OCI-LY7 (cell line): Measurements from ENCODE around the gene NDUFAF7. TPM values are rescaled to one million over a fixed set of nuclear protein-coding genes. Genes with fewer than 3 reads are reported as not detected.
A peak's percentile ranks its signal among the peaks of the same experiment; 100 is the strongest.
"Not testable (repeated sequence)": the region's sequence is repeated elsewhere in the genome, so short reads cannot be mapped to it uniquely, and the experiment has no call there.

ENCODE experiments used
- BruUV-seq: library from RNA; stranded (reverse); fragments of 400-500 nt; replicated peaks from 2 replicates; lab custom pipeline; 2021; lab: Mats Ljungman, UMichigan
- CTCF ChIA-PET: fragments of 300-600 bp; sonication (Branson Sonifier 250); formaldehyde crosslinking; loops from one replicate; lab custom pipeline; 2022; ENCODE audit warnings: antibody characterized with exemption; ENCODE audit not compliant: unreplicated experiment; lab: Charles Lee
- POLR2A ChIA-PET: fragments of 300-600 bp; sonication (Branson Sonifier 250); formaldehyde crosslinking; loops from one replicate; lab custom pipeline; 2022; ENCODE audit warnings: antibody characterized with exemption; lab: Charles Lee
- DNase-seq: peaks from one replicate; pipeline ENCODE4 v3.0.0-alpha.2; 2015; ENCODE audit warnings: low spot score
- H2AFZ ChIP-seq: fragments of 200-600 bp; sonication (generic), shearing (Covaris generic); 2 replicates; pipeline ENCODE4 v1.6.1; 2014; ENCODE audit warnings: mild to moderate bottlenecking, antibody characterized with exemption, low read length, moderate library complexity
- H3K27ac ChIP-seq: fragments of 200-600 bp; sonication (generic); 2 replicates; pipeline ENCODE4 v1.5.1; 2014; ENCODE audit warnings: mixed run types, low read depth, mild to moderate bottlenecking, moderate library complexity, low read length, inconsistent platforms; ENCODE audit not compliant: poor library complexity, severe bottlenecking
- H3K36me3 ChIP-seq: fragments of 200-600 bp; sonication (generic); 2 replicates; pipeline ENCODE4 v1.6.1; 2014; ENCODE audit warnings: mild to moderate bottlenecking, antibody characterized with exemption, low read length, moderate library complexity, mixed read lengths; ENCODE audit not compliant: insufficient read depth
- H3K4me1 ChIP-seq: fragments of 200-600 bp; sonication (generic); 2 replicates; pipeline ENCODE4 v1.5.1; 2014; ENCODE audit warnings: mild to moderate bottlenecking, low read length; ENCODE audit not compliant: insufficient read depth, poor library complexity, severe bottlenecking
- H3K4me2 ChIP-seq: fragments of 200-600 bp; sonication (generic); 2 replicates; pipeline ENCODE4 v1.6.1; 2014; ENCODE audit warnings: mild to moderate bottlenecking, low read length
- H3K4me3 ChIP-seq: fragments of 200-600 bp; sonication (generic); 2 replicates; pipeline ENCODE4 v1.5.1; 2014; ENCODE audit warnings: mild to moderate bottlenecking, low read depth, low read length; ENCODE audit not compliant: poor library complexity, severe bottlenecking
- H3K79me2 ChIP-seq: fragments of 200-600 bp; sonication (generic); 2 replicates; pipeline ENCODE4 v1.6.1; 2016; ENCODE audit warnings: low read depth, mild to moderate bottlenecking, low read length, moderate library complexity, mixed read lengths; ENCODE audit not compliant: insufficient read depth
- H3K9me2 ChIP-seq: fragments of 200-600 bp; sonication (generic); 2 replicates; pipeline ENCODE4 v1.6.1; 2016; ENCODE audit warnings: mild to moderate bottlenecking, low read length, mixed read lengths; ENCODE audit not compliant: insufficient read depth
- H3K9me3 ChIP-seq: fragments of 200-600 bp; sonication (generic); 2 replicates; pipeline ENCODE4 v1.6.1; 2014; ENCODE audit warnings: mild to moderate bottlenecking, mixed run types, low read length, mixed read lengths
- H4K20me1 ChIP-seq: fragments of 200-600 bp; sonication (generic); 2 replicates; pipeline ENCODE4 v1.6.1; 2014; ENCODE audit warnings: mild to moderate bottlenecking, antibody characterized with exemption, low read length, moderate library complexity, mixed read lengths; ENCODE audit not compliant: insufficient read depth
- EZH2phosphoT487 ChIP-seq: fragments of 200-600 bp; sonication (generic); IDR thresholded peaks from 2 replicates; pipeline ENCODE4 v1.6.1; 2018; ENCODE audit warnings: low read depth, borderline replicate concordance, mild to moderate bottlenecking, mixed run types, antibody characterized with exemption, low read length, moderate library complexity, mixed read lengths
- intact Hi-C: fragments of 100-400 bp; cut with micrococcal nuclease; formaldehyde crosslinking; loops from one replicate; pipeline ENCODE4 v1.10.0; 2022; ENCODE audit not compliant: unreplicated experiment
- total RNA-seq, 2 experiments: library from RNA; depleted of rRNA in 1 of 2; stranded (reverse); fragments of >200 nt in 1 of 2; shearing (Covaris generic) in 1 of 2; gene quantifications; 2 replicates each; pipeline ENCODE4 v1.2.3, GENCODE V29; 2014 to 2022
- TF ChIP-seq, protein P1 (sequence below): fragments of 200-600 bp; sonication (generic); conservative IDR thresholded peaks from 2 replicates; pipeline ENCODE4 v1.5.1; 2014; ENCODE audit warnings: mild to moderate bottlenecking, antibody characterized with exemption, low read length, moderate library complexity, mixed read lengths

NDUFAF7 gene
- total RNA-seq, 2 experiments from 2014 or later: 23.3 to 26.0 TPM

DNA sequence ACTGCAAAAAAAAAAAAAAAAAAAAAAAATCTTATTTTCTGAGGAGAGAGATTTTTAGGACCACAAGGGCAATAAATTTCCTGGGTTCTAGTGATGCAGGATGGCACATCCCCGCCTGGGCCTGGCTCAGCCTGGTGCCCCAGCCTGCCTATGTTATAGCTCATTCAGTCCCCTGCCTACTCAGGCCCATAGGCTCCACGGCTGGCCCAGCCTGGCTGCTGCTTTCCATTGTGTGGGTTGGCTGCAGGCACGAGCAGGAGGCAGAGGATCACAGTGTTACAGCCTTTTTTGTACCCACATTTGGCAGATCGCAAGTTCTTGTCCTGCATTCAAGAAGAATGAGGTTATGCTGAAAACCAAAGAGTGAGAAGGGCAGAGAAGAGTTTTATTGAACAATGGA is 40.2 kb upstream of the NDUFAF7 start:
- Histone ChIP-seq H3K4me2 (no peak overlapping the region), H3K4me3 (no peak overlapping the region), H2AFZ (no peak overlapping the region), H3K79me2 (no peaks in the 10 kb centered on the region), H3K9me2 (no peaks in the 10 kb centered on the region), H3K4me1 (peaks cover 4% of the 10 kb centered on the region), H3K36me3 (no peaks in the 10 kb centered on the region), H4K20me1 (no peaks in the 10 kb centered on the region), H3K9me3 (peaks cover 5% of the 10 kb centered on the region; the same call in 1 of the 2 replicates), H3K27ac (no peak overlapping the region)
- intact Hi-C loops: no loop called here
- ChIA-PET CTCF (no interaction called here), POLR2A (interaction anchor here (0.7 kb wide), 2 partner anchors 99 to 850 kb away, joined by 3 to 6 read pairs; no protein-coding TSS in a partner anchor)
- BruUV-seq: no TSS peak
- no peak for TF ChIP-seq EZH2phosphoT487
- TF ChIP-seq, protein P1, sequence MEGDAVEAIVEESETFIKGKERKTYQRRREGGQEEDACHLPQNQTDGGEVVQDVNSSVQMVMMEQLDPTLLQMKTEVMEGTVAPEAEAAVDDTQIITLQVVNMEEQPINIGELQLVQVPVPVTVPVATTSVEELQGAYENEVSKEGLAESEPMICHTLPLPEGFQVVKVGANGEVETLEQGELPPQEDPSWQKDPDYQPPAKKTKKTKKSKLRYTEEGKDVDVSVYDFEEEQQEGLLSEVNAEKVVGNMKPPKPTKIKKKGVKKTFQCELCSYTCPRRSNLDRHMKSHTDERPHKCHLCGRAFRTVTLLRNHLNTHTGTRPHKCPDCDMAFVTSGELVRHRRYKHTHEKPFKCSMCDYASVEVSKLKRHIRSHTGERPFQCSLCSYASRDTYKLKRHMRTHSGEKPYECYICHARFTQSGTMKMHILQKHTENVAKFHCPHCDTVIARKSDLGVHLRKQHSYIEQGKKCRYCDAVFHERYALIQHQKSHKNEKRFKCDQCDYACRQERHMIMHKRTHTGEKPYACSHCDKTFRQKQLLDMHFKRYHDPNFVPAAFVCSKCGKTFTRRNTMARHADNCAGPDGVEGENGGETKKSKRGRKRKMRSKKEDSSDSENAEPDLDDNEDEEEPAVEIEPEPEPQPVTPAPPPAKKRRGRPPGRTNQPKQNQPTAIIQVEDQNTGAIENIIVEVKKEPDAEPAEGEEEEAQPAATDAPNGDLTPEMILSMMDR: no peak
- no peak for DNase-seq

DNA sequence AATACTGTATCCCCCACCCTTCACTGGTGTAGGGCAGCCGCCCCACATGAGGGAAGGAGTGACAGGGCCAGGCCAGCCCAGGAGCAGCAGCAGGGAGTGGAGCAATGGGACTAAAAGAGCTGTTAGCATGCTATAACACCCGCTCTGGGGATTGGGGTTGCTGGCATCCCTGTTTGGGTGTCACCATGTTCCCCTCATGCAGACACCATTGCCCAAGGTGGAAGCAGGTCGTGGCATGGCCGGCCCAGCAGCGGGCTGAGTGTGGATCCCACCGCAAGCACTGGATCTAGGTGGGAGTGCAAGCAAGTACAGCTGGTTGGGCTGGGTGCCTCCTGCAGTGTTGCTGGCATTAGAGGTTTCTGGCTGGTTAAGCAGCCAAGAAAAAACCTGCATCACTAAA is 39.7 kb upstream of the NDUFAF7 start:
- intact Hi-C loops: no loop called here
- BruUV-seq: no TSS peak
- Histone ChIP-seq H3K9me3 (peaks cover 5% of the 10 kb centered on the region; the same call in 1 of the 2 replicates), H3K4me2 (no peak overlapping the region), H3K9me2 (no peaks in the 10 kb centered on the region), H3K4me1 (peaks cover 4% of the 10 kb centered on the region), H2AFZ (no peak overlapping the region), H3K27ac (no peak overlapping the region), H3K79me2 (peaks cover 2% of the 10 kb centered on the region), H3K4me3 (no peak overlapping the region), H4K20me1 (no peaks in the 10 kb centered on the region), H3K36me3 (no peaks in the 10 kb centered on the region)
- ChIA-PET POLR2A (interaction anchor here (0.7 kb wide), 1 partner anchor 849 kb away, joined by 3 read pairs; no protein-coding TSS in a partner anchor), CTCF (no interaction called here)
- TF ChIP-seq, protein P1: no peak
- TF ChIP-seq EZH2phosphoT487: no peak
- DNase-seq: no peak

DNA sequence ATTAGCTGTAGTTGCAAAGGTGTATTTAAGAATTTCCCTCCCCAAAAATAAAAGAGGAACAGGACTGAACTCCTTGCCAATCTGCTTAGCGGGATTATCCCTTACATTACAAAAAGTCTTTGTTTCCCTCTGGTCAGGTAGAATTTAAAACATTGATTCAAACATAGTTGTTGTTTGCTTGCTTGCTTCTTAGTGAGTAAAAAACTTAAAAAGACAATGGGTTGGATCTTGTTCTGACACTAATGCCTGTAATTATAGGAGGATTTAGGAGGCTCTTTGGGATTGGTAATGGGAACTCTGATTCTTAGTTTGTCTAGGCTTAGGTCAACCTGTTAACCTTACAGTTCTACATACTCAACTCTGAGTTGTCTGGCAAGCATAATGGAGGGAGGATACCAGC is 38.9 kb upstream of the NDUFAF7 start:
- POLR2A ChIA-PET: interaction anchor here (0.6 to 0.7 kb wide), 2 partner anchors 20 to 106 kb away, joined by 4 to 5 read pairs; no protein-coding TSS in a partner anchor

DNA sequence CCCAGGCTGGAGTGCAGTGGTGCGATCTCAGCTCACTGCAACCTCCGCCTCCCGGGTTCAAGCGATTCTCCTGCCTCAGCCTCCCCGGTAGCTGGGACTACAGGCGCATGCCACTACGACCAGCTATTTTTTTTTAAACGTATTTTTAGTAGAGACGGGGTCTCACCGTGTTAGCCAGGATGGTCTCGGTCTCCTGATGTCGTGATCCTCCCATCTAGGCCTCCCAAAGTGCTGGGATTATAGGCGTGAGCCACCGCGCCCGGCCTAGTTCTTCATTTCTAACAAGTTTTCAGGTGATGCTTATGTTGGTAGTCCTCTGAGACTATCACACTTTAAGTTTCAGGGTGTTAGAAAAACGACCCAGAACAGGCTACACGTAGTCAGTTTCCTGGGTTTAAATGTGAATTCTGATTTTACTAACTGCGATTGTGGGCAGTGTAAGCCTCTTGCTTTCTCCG is 35.6 kb upstream of the NDUFAF7 start:
- Histone ChIP-seq H3K4me3 (peak overlapping the region; percentile 79), H3K36me3 (peaks cover 18% of the 10 kb centered on the region), H3K4me1 (peaks cover 23% of the 10 kb centered on the region), H3K27ac (peak overlapping the region; percentile 56), H3K79me2 (peaks cover 41% of the 10 kb centered on the region), H3K4me2 (peak overlapping the region; percentile 91), H2AFZ (peak overlapping the region; percentile 86)
- BruUV-seq, DNase-seq, H4K20me1 ChIP-seq, H3K9me2 ChIP-seq, CTCF ChIA-PET, H3K9me3 ChIP-seq: not testable (repeated sequence)
- intact Hi-C loops: loop anchor here (2.0 to 5.0 kb wide), 3 partner anchors 35 to 229 kb away; partner anchors contain the start of genes CEBPZ, NDUFAF7, PRKD3 and STRN
- POLR2A ChIA-PET: interaction anchor here (1.1 to 1.3 kb wide), 2 partner anchors 9 to 16 kb away, joined by 5 read pairs; no protein-coding TSS in a partner anchor

More for the DNA sequence above, 38.9 kb upstream of the NDUFAF7 start:
- Histone ChIP-seq H3K4me1 (peaks cover 9% of the 10 kb centered on the region), H3K79me2 (peaks cover 10% of the 10 kb centered on the region), H3K27ac (no peak overlapping the region), H3K9me3 (peaks cover 5% of the 10 kb centered on the region; the same call in 1 of the 2 replicates), H3K36me3 (no peaks in the 10 kb centered on the region), H3K4me3 (no peak overlapping the region), H3K9me2 (no peaks in the 10 kb centered on the region), H4K20me1 (no peaks in the 10 kb centered on the region), H2AFZ (no peak overlapping the region), H3K4me2 (no peak overlapping the region)
- intact Hi-C loops: no loop called here
- no peak for TF ChIP-seq EZH2phosphoT487
- TF ChIP-seq, protein P1: no peak
- BruUV-seq: no TSS peak
- CTCF ChIA-PET: no interaction called here
- DNase-seq: no peak
